PC-3 (cell line): ENCODE measurements around the gene E2F3. TPM values are rescaled to one million over a fixed set of nuclear protein-coding genes. Genes with fewer than 3 reads are reported as not detected.

ENCODE experiments used
- ATAC-seq: fragments of 200-7000 bp; cut with Tn5 transposase; 2 replicates; pipeline ENCODE4 v1.9.1; 2020; ENCODE audit warnings: mild to moderate bottlenecking, moderate library complexity
- BruUV-seq: library from RNA; stranded (reverse); fragments of 400-500 nt; replicated peaks from 2 replicates; lab custom pipeline; 2021; lab: Mats Ljungman, UMichigan
- CTCF ChIA-PET: fragments of 300-600 bp; sonication (Branson Sonifier 250); formaldehyde crosslinking; loops from one replicate; lab custom pipeline; 2022; ENCODE audit warnings: antibody characterized with exemption; lab: Charles Lee
- POLR2A ChIA-PET: fragments of 300-600 bp; sonication (Branson Sonifier 250); formaldehyde crosslinking; loops from one replicate; lab custom pipeline; 2022; ENCODE audit warnings: antibody characterized with exemption; ENCODE audit not compliant: unreplicated experiment; lab: Charles Lee
- DNase-seq: peaks from one replicate; pipeline ENCODE4 v3.0.0-alpha.2; 2015
- H2AFZ ChIP-seq: fragments of 300-600 bp; sonication (generic); 2 replicates; pipeline ENCODE4 v1.6.0; 2016; ENCODE audit warnings: antibody characterized with exemption, low read length
- H3F3A ChIP-seq: fragments of 300-600 bp; sonication (generic); one replicate; pipeline ENCODE4 v1.6.0; 2017; ENCODE audit warnings: antibody characterized with exemption, low read length, control low read depth, mild to moderate bottlenecking; ENCODE audit not compliant: unreplicated experiment
- H3K27ac ChIP-seq: fragments of 300-600 bp; sonication (generic); 2 replicates; pipeline ENCODE4 v1.5.1; 2016; ENCODE audit warnings: mild to moderate bottlenecking, low read length
- H3K27me3 ChIP-seq: fragments of 300-600 bp; sonication (generic); 2 replicates; pipeline ENCODE4 v1.6.1; 2016; ENCODE audit warnings: low read length, mixed read lengths
- H3K36me3 ChIP-seq: fragments of 300-600 bp; sonication (generic); 2 replicates; pipeline ENCODE4 v1.6.1; 2016; ENCODE audit warnings: low read depth, mixed run types, low read length, mixed read lengths
- H3K4me1 ChIP-seq: fragments of 300-600 bp; sonication (generic); 2 replicates; pipeline ENCODE4 v1.5.1; 2016; ENCODE audit warnings: low read length; ENCODE audit not compliant: insufficient read depth
- H3K4me2 ChIP-seq: fragments of 300-600 bp; sonication (generic); 2 replicates; pipeline ENCODE4 v1.6.0; 2016; ENCODE audit warnings: low read length
- H3K4me3 ChIP-seq: fragments of 300-600 bp; sonication (generic); 2 replicates; pipeline ENCODE4 v1.5.1; 2016; ENCODE audit warnings: mild to moderate bottlenecking, low read length, mixed read lengths
- H3K79me2 ChIP-seq: fragments of 300-600 bp; sonication (generic); 2 replicates; pipeline ENCODE4 v1.6.1; 2017; ENCODE audit warnings: low read length, mixed read lengths
- H3K9ac ChIP-seq: fragments of 300-600 bp; sonication (generic); 2 replicates; pipeline ENCODE4 v1.6.0; 2016; ENCODE audit warnings: mild to moderate bottlenecking, low read length
- H3K9me2 ChIP-seq: fragments of 300-600 bp; sonication (generic); replicated peaks from 2 replicates; pipeline ENCODE4 v1.6.1; 2016; ENCODE audit warnings: mixed run types, low read length, mixed read lengths
- H3K9me3 ChIP-seq: fragments of 300-600 bp; sonication (generic); 2 replicates; pipeline ENCODE4 v1.6.1; 2016; ENCODE audit warnings: low read length, mixed read lengths
- H4K20me1 ChIP-seq: fragments of 300-600 bp; sonication (generic); 2 replicates; pipeline ENCODE4 v1.6.1; 2016; ENCODE audit warnings: low read length, mixed read lengths
- EZH2 ChIP-seq: fragments of 300-600 bp; sonication (generic); IDR thresholded peaks from one replicate; pipeline ENCODE4 v1.6.1; 2017; ENCODE audit warnings: antibody characterized with exemption, mild to moderate bottlenecking, low read length; ENCODE audit not compliant: unreplicated experiment
- EZH2phosphoT487 ChIP-seq: fragments of 300-600 bp; sonication (generic); IDR thresholded peaks from 2 replicates; pipeline ENCODE4 v1.6.1; 2018; ENCODE audit warnings: mild to moderate bottlenecking, antibody characterized with exemption, low read length, borderline replicate concordance
- intact Hi-C: fragments of 100-400 bp; cut with micrococcal nuclease; formaldehyde crosslinking; loops from 2 replicates; pipeline ENCODE4 v1.9.0; 2023
- total RNA-seq: library from RNA; depleted of rRNA; stranded (reverse); fragments of >200 nt; gene quantifications from 2 replicates; pipeline ENCODE4 v1.2.3, GENCODE V29; 2014
- TF ChIP-seq, protein P1 (sequence below): fragments of 300-600 bp; sonication (generic); conservative IDR thresholded peaks from 2 replicates; pipeline ENCODE4 v1.5.1; 2017; ENCODE audit warnings: antibody characterized with exemption, low read depth, mild to moderate bottlenecking, low read length

E2F3 gene
- total RNA-seq, 1 experiment from 2014 or later: 8.8 TPM

DNA sequence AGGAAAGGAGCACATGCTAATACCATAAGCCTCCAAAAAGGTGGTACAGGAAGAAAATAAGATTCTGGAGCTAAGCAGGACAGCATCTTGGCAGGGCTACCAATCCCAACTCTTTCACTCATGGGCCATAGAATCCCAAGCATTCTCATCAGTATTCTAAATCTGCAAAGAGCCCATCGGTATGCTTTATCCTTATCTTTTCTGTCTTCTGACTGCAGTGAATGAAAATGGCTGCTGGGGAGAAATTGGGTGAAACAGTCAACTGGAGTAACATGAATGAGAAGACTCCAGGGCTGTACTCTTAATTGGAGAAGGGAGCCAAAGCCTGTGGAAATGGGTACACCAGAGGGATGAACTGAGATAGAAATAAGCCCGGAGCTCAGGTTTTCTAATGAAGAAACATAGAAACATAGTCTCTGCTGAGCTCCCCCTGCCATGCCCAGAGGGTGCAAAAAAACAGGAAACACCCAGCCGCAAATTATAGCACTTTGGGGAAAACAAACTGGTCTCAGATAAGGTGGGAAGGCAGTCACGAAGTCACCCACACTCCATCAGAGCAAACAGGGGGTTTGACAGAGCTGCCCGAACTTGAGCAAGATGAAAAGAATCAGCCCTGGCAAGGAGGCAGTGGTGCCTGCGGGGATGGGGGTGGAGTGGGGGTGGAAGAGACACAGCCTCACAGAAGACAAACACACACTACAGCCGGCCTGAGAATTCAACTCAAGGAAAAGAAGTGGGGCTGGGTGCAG is 35.4 kb upstream of the E2F3 start:
- no peaks in the 10 kb centered on the region for H4K20me1 ChIP-seq
- no peak overlapping the region for H3K27ac ChIP-seq
- CTCF ChIA-PET: no interaction called here
- POLR2A ChIA-PET: no interaction called here
- no peaks in the 10 kb centered on the region for H3K9me3 ChIP-seq
- H3K36me3 ChIP-seq: no peaks in the 10 kb centered on the region
- H3K9ac ChIP-seq: no peak overlapping the region
- DNase-seq (no peak), ATAC-seq (no peak)
- no peaks in the 10 kb centered on the region for H3K9me2 ChIP-seq
- intact Hi-C loops: no loop called here
- no peaks in the 10 kb centered on the region for H3K4me1 ChIP-seq
- TF ChIP-seq, protein P1, sequence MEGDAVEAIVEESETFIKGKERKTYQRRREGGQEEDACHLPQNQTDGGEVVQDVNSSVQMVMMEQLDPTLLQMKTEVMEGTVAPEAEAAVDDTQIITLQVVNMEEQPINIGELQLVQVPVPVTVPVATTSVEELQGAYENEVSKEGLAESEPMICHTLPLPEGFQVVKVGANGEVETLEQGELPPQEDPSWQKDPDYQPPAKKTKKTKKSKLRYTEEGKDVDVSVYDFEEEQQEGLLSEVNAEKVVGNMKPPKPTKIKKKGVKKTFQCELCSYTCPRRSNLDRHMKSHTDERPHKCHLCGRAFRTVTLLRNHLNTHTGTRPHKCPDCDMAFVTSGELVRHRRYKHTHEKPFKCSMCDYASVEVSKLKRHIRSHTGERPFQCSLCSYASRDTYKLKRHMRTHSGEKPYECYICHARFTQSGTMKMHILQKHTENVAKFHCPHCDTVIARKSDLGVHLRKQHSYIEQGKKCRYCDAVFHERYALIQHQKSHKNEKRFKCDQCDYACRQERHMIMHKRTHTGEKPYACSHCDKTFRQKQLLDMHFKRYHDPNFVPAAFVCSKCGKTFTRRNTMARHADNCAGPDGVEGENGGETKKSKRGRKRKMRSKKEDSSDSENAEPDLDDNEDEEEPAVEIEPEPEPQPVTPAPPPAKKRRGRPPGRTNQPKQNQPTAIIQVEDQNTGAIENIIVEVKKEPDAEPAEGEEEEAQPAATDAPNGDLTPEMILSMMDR: no peak
- no peak for TF ChIP-seq EZH2
- TF ChIP-seq EZH2phosphoT487: no peak
- H3K79me2 ChIP-seq: no peaks in the 10 kb centered on the region
- H3F3A ChIP-seq: no peaks in the 10 kb centered on the region
- 0 out of 2 replicates have a peak overlapping the region, but pooled peaks have one; percentile 32 for H2AFZ ChIP-seq
- H3K4me3 ChIP-seq: no peak overlapping the region
- H3K27me3 ChIP-seq: 0 out of 2 replicates have a peak, but pooled peaks cover 10% of the 10 kb centered on the region
- no TSS peak for BruUV-seq
- no peak overlapping the region for H3K4me2 ChIP-seq

- Histone ChIP-seq H3K4me2 (no peak overlapping the region), H3K4me3 (no peak overlapping the region), H3K9me2 (no peaks in the 10 kb centered on the region), H3K79me2 (no peaks in the 10 kb centered on the region), H3K27ac (no peak overlapping the region), H4K20me1 (no peaks in the 10 kb centered on the region), H3K27me3 (no peaks in the 10 kb centered on the region), H3F3A (no peaks in the 10 kb centered on the region), H2AFZ (no peak overlapping the region), H3K4me1 (no peaks in the 10 kb centered on the region), H3K9ac (no peak overlapping the region), H3K36me3 (no peaks in the 10 kb centered on the region), H3K9me3 (no peaks in the 10 kb centered on the region)
- TF ChIP-seq, protein P1: no peak
- TF ChIP-seq EZH2 (no peak), EZH2phosphoT487 (no peak)
- POLR2A ChIA-PET: no interaction called here
- BruUV-seq: no TSS peak
- ATAC-seq (no peak), DNase-seq (no peak)
- CTCF ChIA-PET: interaction anchor here (0.5 kb wide), 1 partner anchor 638 kb away, joined by 3 read pairs; no protein-coding TSS in a partner anchor
- intact Hi-C loops: no loop called here
These were observed 33.8 kb upstream of the E2F3 start for GRCh38 chr6:20367743-20368485.
